Measurements from ENCODE around the gene QSOX2. TPM values are rescaled to one million over a fixed set of nuclear protein-coding genes. Genes with fewer than 3 reads are reported as not detected.

Gene QSOX2
- total RNA-seq, 1 donor from 2014 or later: 23.6 TPM

DNA sequence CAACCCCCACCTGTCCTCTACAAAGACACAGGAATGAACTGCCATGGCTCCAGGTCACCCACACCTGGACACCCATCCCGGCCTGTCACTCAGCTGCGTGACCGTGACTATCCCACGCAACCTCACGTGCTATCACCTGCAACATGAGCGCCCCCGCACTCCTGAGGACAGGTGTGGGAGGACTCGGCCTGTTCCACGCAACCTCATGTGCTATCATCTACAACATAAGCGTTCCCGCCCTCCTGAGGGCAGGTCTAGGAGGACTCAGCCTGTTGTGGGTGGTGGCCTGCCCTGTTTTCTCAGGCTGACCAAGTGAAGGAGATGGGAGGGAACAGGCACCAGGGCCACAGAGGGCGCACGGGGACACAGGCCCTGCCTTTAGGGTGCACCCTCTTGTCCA, 4.1 kb downstream of the QSOX2 start:
- TF ChIP-seq, protein P1, sequence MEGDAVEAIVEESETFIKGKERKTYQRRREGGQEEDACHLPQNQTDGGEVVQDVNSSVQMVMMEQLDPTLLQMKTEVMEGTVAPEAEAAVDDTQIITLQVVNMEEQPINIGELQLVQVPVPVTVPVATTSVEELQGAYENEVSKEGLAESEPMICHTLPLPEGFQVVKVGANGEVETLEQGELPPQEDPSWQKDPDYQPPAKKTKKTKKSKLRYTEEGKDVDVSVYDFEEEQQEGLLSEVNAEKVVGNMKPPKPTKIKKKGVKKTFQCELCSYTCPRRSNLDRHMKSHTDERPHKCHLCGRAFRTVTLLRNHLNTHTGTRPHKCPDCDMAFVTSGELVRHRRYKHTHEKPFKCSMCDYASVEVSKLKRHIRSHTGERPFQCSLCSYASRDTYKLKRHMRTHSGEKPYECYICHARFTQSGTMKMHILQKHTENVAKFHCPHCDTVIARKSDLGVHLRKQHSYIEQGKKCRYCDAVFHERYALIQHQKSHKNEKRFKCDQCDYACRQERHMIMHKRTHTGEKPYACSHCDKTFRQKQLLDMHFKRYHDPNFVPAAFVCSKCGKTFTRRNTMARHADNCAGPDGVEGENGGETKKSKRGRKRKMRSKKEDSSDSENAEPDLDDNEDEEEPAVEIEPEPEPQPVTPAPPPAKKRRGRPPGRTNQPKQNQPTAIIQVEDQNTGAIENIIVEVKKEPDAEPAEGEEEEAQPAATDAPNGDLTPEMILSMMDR (conservative IDR thresholded peaks at IDR 0.05): no peak
- Mint-ChIP-seq H3K4me3 (no peak overlapping the region), H3K9me3 (no peaks in the 10 kb centered on the region), H3K27ac (no peak overlapping the region), H3K27me3 (no peaks in the 10 kb centered on the region), H3K36me3 (no peaks in the 10 kb centered on the region), H3K4me1 (ENCODE audit: unreplicated experiment) (peaks cover 25% of the 10 kb centered on the region)
- DNase-seq (ENCODE audit: extremely low spot score, unreplicated experiment): no peak

DNA sequence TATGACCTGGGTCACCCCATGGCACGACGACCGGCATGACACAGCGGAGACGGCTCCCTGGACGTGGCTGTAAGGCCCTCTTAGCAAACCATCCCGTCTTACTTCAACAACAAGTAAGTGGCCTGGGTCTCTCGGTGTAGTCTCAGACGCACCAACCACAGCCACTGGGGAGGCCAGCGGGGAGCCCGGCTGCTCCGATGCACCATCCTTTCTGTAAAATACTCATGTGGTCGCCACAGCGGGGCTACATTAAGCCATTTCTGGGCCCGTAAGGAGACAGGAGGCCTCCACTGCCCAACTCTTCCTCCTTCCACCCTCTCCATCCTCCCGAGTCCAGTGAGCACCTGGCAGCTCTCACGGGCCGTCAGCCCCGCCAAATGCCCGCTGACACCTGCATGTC, 4.7 kb downstream of the QSOX2 start:
- TF ChIP-seq, protein P1 (conservative IDR thresholded peaks at IDR 0.05): no peak
- peaks cover 25% of the 10 kb centered on the region for H3K4me1 Mint-ChIP-seq (ENCODE audit: unreplicated experiment)
- no peaks in the 10 kb centered on the region for H3K9me3 Mint-ChIP-seq
- no peaks in the 10 kb centered on the region for H3K36me3 Mint-ChIP-seq
- no peak overlapping the region for H3K27ac Mint-ChIP-seq
- no peak overlapping the region for H3K4me3 Mint-ChIP-seq
- no peak for DNase-seq (ENCODE audit: extremely low spot score, unreplicated experiment)
- H3K27me3 Mint-ChIP-seq: no peaks in the 10 kb centered on the region

DNA sequence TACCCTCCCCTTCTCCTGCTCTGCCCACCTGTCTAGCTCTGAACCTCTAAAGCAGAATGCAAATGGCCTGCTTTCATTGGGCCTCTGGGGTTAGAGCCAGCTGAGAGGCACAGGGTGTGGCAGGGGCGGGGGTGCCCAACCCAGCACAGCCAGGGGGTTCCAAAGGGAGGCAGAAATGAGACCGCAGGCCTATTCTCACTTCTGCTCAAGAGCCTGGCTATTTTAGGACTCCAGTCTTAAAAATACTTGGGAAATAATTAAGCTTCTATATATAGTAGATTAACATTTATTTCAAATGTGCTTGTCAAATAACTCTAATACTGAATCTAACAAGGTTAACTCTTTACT, 5.7 kb downstream of the QSOX2 start:
- Mint-ChIP-seq H3K27ac (peak overlapping the region; percentile 64), H3K4me1 (ENCODE audit: unreplicated experiment) (peaks cover 25% of the 10 kb centered on the region), H3K27me3 (no peaks in the 10 kb centered on the region), H3K9me3 (no peaks in the 10 kb centered on the region), H3K36me3 (peaks cover 2% of the 10 kb centered on the region), H3K4me3 (no peak overlapping the region)
- TF ChIP-seq, protein P1 (conservative IDR thresholded peaks at IDR 0.05): no peak
- DNase-seq (ENCODE audit: extremely low spot score, unreplicated experiment): no peak

DNA sequence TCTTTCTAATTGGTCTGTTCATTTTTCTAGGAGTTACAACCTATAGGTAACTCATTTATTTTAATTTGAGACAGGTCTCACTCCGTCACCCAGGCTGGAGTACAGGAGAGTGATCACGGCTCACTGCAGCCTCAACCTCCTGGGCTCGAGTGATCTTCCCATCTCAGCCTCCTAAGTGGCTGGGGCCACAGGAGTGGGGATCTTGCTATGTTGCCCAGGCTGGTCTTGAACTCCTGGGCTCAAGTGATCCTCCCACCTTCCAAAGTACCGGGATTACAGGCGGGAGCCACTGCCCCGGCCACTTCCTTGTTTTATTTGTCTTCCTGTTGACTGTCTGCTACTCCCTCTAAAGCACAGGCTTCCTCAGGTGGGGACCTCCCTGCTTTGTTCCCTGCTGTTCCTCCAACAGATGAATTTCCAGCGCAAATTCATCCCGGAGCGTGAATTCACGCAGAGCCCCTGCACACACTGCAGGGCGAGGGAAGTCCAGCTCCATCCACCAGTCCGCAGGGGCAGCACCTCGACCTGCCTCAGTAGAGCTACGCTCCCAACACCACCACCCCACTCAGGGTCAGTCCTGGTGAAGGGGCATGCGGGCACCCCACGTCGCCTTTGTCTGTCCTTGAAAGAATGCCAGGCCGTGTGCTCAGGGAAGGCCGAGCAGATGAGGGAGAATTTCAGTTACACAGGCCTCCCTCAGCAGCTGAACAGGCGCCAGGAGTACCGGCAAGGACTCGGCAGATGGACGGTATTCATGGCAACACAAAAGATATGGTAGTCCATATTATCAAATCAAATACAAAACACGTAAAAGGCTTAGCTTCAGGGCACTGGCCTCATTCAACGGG, 6.3 kb downstream of the QSOX2 start:
- Mint-ChIP-seq H3K27ac (peak overlapping the region; percentile 64), H3K4me3 (no peak overlapping the region)
- TF ChIP-seq, protein P1 (conservative IDR thresholded peaks at IDR 0.05): no peak

DNA sequence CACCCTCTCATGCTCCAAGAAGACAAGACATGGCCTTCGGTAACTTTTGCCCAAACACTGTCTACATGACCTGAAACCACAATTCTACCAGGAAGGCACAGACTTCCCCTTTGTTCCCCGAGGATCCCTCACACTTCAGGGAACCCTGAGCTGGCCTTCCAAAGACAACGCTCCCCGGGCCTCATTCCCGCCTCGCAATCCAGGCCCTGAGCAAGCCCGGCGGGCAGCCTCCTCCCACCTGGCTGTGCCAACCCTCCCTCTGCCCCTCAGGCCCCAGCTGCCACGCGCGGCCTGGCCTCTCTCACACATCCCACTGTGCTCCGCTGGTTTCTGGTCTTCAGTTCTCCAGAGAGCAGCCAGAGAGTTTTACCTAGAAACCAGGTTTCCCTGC, 7.3 kb downstream of the QSOX2 start:
- Mint-ChIP-seq H3K27ac (peak overlapping the region; percentile 34), H3K9me3 (no peaks in the 10 kb centered on the region), H3K36me3 (peaks cover 3% of the 10 kb centered on the region), H3K4me3 (no peak overlapping the region), H3K27me3 (no peaks in the 10 kb centered on the region), H3K4me1 (ENCODE audit: unreplicated experiment) (peaks cover 15% of the 10 kb centered on the region)
- TF ChIP-seq, protein P1 (conservative IDR thresholded peaks at IDR 0.05): no peak
- no peak for DNase-seq (ENCODE audit: extremely low spot score, unreplicated experiment)

More for the DNA sequence above, 6.3 kb downstream of the QSOX2 start:
- no peaks in the 10 kb centered on the region for H3K9me3 Mint-ChIP-seq
- no peak for DNase-seq (ENCODE audit: extremely low spot score, unreplicated experiment)
- peaks cover 3% of the 10 kb centered on the region for H3K36me3 Mint-ChIP-seq
- H3K4me1 Mint-ChIP-seq (ENCODE audit: unreplicated experiment): peaks cover 22% of the 10 kb centered on the region
- H3K27me3 Mint-ChIP-seq: no peaks in the 10 kb centered on the region

All from type B pancreatic cell (in vitro differentiated cells).